Measurements from ENCODE around the gene ZMYM2.

Gene ZMYM2

DNA sequence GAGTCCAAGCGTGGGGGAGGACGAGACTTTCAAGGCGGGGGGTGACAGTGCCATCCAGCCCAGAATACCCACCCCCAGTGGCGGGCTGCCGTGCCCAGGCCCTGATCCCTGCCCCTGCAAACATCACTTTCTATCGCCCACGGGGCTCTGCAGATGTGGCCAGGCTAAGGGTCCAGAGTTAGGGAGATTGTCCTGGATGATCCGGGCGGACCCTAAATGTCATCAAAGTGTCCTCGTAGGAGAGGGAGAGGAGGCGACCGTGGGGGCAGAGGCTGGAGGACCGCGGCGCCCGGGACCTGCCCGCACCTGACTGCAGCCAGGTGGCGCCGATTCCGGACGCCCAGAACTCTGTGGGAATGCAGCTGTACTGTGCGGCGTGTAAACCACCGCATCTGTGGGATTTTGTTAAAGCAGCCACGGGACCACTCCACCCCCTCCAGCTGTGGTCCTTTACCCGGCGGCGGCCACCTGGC, 170.0 kb downstream of the ZMYM2 start:
- no peak overlapping the region for H3K27ac Mint-ChIP-seq
- no peaks in the 10 kb centered on the region for H3K9me3 Mint-ChIP-seq
- ATAC-seq (replicated peaks) (peak; percentile 7), DNase-seq (no peak)
- peaks cover 11 to 18% of the 10 kb centered on the region in 2 donors for H3K27me3 Mint-ChIP-seq
- peaks cover 0 to 3% of the 10 kb centered on the region in 2 donors for H3K4me1 Mint-ChIP-seq (ENCODE audit: low read depth in 2 of 2)
- H3K36me3 Mint-ChIP-seq (ENCODE audit: insufficient read depth), result no peaks in the 10 kb centered on the region
- peak overlapping the region; percentile 45 to 55 for H3K4me3 Mint-ChIP-seq

DNA sequence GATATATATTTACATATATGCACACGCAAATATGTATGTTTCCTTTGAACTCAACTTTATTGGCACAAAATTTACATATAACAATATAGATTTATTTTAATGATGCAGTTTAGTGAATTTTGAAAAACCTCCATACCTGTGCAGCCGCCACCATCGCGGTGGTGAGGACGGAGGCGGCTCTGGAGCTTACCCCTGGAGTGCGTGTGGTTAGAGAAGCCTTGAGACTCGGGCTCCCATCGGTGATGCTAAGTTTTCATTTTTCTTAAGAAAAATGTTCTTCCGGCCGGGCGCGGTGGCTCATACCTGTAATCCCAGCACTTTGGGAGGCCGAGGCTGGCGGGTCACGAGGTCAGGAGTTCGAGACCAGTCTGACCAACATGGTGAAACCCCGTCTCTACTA, 170.5 kb downstream of the ZMYM2 start:
- Mint-ChIP-seq H3K4me1 (ENCODE audit: low read depth in 2 of 2) (peaks cover 0 to 3% of the 10 kb centered on the region in 2 donors), H3K4me3 (peak overlapping the region; percentile 45 to 55), H3K36me3 (ENCODE audit: insufficient read depth) (no peaks in the 10 kb centered on the region), H3K27me3 (peaks cover 8 to 21% of the 10 kb centered on the region in 2 donors), H3K27ac (no peak overlapping the region), H3K9me3 (no peaks in the 10 kb centered on the region)
- ATAC-seq (replicated peaks) (no peak), DNase-seq (no peak)

DNA sequence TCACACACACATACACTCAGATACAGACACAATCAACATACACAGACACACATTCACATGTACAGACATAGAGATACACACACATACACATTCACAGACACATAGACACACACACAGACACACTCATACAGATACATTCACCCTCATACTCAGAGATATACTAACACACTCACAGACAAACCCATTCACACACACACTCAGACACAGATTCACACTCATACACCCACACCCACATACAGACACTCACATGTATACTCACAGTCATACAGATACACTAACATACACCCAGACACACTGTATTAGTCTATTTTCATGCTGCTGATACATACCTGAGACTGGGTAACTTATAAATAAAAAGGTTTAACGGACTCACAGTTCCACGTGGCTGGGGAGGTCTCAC, 171.5 kb downstream of the ZMYM2 start:
- no peak overlapping the region for H3K4me3 Mint-ChIP-seq
- no peak overlapping the region for H3K27ac Mint-ChIP-seq
- peaks cover 0 to 15% of the 10 kb centered on the region in 2 donors for H3K27me3 Mint-ChIP-seq
- H3K36me3 Mint-ChIP-seq (ENCODE audit: insufficient read depth), result no peaks in the 10 kb centered on the region
- peaks cover 0 to 3% of the 10 kb centered on the region in 2 donors for H3K4me1 Mint-ChIP-seq (ENCODE audit: low read depth in 2 of 2)
- no peak for ATAC-seq (replicated peaks)
- no peak for DNase-seq
- no peaks in the 10 kb centered on the region for H3K9me3 Mint-ChIP-seq

DNA sequence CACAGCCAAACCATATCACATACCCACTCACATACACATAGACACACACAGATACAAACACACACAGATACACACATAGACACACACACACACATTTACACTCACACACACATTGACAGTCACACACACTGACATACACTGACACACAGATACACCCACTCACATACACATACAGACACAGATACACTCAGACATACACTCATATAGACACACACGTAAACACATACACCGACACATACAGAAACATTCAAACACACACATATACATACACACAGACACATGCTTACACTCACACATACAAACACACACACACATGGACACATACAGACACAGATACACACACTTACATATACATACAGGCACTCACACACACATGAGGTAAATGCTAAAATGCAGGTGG, 172.1 kb downstream of the ZMYM2 start:
- H3K27ac Mint-ChIP-seq, result no peak overlapping the region
- ATAC-seq (replicated peaks) (no peak), DNase-seq (no peak)
- H3K4me1 Mint-ChIP-seq (ENCODE audit: low read depth in 2 of 2), result peaks cover 0 to 3% of the 10 kb centered on the region in 2 donors
- H3K27me3 Mint-ChIP-seq, result peaks cover 6 to 17% of the 10 kb centered on the region in 2 donors
- no peak overlapping the region for H3K4me3 Mint-ChIP-seq
- H3K36me3 Mint-ChIP-seq (ENCODE audit: insufficient read depth), result no peaks in the 10 kb centered on the region
- no peaks in the 10 kb centered on the region for H3K9me3 Mint-ChIP-seq

DNA sequence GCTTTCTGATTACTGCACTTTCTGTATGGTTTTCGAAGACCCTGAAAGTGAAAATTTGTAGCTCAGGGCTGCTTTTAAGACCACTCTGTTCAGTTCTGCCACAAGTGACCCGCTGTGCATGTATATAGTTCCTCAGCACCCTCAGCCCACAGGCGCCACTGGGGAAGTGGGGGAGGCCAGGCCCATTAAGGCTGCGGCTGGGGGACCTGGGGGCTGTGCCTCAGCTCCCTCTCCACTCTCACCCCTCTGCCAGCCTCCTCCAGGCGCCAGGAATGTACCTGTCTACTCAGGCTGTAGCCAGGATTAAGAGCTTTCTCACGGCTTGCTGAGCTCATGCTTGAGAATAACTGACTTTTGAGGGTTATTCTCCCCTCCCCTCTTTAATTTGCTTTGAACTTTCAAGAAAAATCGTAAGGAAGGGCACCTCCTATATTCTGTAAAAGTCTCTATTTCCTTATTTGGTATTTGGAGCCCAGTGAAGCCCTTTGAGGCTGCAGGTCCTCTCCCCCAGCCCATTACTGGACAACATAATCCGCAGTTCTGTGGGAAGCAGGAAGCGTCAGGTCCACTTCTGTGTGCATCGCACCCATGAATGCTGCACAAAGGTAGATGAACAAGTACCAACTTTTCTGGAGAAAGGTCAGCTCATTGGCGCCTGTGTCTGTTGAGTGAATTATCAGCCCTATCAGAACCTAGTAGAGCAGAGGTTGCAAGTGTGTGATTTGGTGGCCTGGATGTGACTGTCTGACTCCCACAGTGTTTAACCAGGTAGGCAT, 172.7 kb downstream of the ZMYM2 start:
- Mint-ChIP-seq H3K9me3 (no peaks in the 10 kb centered on the region), H3K4me1 (ENCODE audit: low read depth in 2 of 2) (peaks cover 0 to 3% of the 10 kb centered on the region in 2 donors), H3K27ac (no peak overlapping the region), H3K36me3 (ENCODE audit: insufficient read depth) (no peaks in the 10 kb centered on the region), H3K4me3 (no peak overlapping the region), H3K27me3 (peaks cover 6 to 16% of the 10 kb centered on the region in 2 donors)
- DNase-seq (no peak), ATAC-seq (replicated peaks) (no peak)

DNA sequence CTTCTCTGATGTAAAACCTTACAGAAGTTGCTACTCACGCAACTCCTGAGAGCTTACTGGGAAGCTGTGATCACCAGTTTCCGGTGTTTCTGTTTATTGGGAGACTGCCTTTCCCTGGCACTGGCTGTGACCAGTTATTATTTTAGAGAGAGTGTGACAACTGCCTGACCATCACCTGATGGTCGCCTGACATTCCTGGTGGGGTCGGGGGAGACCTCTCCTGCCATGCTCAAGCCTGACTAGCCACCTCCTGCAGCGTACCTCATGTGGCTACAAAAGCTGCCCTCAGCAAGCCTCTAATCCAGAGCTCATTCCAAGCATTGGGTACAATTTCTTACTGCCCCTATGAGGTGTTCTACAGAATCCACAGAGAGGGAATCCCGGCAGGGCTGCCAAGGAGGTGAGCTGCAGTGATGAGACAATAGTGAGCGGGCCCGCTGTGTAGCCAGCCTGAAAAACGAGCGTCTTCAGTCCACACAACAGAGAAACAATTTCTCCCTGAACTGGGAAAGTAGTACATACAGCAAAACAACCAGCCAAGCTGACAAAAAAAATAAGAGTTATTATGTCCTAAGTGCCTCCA, 173.6 kb downstream of the ZMYM2 start:
- no peak for ATAC-seq (replicated peaks)
- H3K27ac Mint-ChIP-seq, result no peak overlapping the region
- no peaks in the 10 kb centered on the region for H3K9me3 Mint-ChIP-seq

DNA sequence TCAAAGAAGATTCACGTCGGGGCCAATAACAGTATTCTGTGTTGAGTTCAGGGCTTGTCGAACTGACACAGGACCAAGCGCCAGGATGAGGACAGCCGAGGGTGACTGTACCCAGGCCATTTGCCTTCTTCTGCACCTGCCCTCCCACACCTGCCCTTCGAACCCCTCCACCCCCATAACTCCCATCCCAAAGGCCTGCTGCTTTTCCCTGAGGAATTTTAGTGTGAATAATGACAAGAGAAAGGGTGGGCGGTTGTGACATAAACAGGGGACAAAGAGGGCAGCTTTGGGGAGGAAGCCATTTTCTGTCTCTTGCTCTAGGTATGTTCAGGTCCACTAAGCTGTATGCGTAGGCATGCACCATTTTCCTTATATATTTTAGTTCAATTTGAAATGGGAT, 176.2 kb downstream of the ZMYM2 start:
- Mint-ChIP-seq H3K27ac (no peak overlapping the region), H3K27me3 (peaks cover 20 to 34% of the 10 kb centered on the region in 2 donors), H3K4me3 (no peak overlapping the region), H3K9me3 (no peaks in the 10 kb centered on the region), H3K4me1 (ENCODE audit: low read depth in 2 of 2) (no peaks in the 10 kb centered on the region), H3K36me3 (ENCODE audit: insufficient read depth) (no peaks in the 10 kb centered on the region)
- DNase-seq (no peak), ATAC-seq (replicated peaks) (no peak)

More for the DNA sequence above, 173.6 kb downstream of the ZMYM2 start:
- Mint-ChIP-seq H3K27me3 (peaks cover 6 to 21% of the 10 kb centered on the region in 2 donors), H3K4me1 (ENCODE audit: low read depth in 2 of 2) (peaks cover 0 to 3% of the 10 kb centered on the region in 2 donors), H3K4me3 (no peak overlapping the region), H3K36me3 (ENCODE audit: insufficient read depth) (no peaks in the 10 kb centered on the region)
- no peak for DNase-seq

DNA sequence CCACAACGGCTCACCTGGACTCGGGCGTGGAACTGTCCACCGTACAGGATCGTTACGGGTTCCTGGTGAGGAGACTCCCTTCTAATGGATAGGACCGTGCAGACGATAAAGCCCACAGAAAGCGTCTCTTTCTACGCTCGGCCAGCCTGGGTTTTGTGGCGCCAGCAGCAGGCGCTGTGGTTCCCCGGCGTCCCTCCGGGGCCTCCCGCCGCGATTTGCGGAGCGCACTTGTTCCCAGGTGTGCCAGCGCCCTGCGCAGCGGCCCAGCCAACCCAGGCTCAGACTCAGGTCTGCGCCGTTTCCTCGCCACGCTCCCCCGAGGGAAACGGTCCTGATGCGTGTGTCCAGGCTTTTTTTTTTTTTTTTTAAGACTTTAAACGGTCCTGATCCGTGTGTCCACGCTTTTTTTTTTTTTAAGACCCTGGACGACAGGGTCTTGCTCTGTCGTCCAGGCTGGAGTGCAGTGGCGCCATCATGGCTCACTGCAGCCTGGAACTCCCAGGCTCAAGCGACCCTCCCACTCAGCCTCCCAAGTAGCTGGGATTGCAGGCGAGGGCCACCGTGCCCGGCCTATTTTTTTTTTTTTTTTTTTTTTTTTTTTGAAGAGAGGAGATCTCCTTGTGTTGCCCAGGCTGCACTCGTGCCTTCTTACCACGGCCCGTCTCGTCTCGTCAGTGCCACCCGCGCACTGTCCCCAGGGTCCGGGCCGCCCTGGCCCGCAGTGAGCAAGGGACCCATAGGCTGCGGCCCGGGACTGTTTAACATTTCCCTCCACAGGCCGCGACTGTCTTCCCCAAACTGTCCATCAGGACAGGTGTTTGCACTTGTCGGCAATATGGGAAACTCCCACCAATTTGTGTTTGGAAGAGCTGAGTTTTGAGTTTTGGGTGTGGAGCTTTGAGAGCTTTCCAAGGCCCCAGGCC, 178.5 kb downstream of the ZMYM2 start:
- peak; percentile 37 for ATAC-seq (replicated peaks)
- H3K4me1 Mint-ChIP-seq (ENCODE audit: low read depth in 2 of 2), result no peaks in the 10 kb centered on the region
- H3K9me3 Mint-ChIP-seq, result no peaks in the 10 kb centered on the region
- H3K27ac Mint-ChIP-seq, result no peak overlapping the region
- H3K4me3 Mint-ChIP-seq, result no peak overlapping the region
- DNase-seq, result no peak
- no peaks in the 10 kb centered on the region for H3K36me3 Mint-ChIP-seq (ENCODE audit: insufficient read depth)
- peaks cover 33 to 44% of the 10 kb centered on the region in 2 donors for H3K27me3 Mint-ChIP-seq

DNA sequence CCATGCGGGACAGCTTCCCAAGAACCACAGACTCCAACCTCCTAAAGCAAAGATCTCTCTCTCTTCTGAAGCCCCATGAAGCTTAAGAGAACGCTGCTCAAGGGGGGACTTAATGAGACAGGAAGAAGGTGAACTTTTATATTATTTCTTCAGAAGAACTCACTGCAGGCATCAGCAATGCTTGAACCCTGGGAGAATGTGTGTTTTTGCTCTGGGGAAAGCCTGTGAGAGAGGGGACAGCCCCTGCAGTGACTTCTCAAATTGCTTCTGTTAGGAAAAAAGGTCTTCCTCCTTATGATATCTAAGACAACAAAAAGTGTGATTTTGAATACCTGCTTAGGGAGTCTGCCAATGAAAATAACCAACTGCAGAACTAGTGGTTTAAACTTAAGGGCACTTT, 179.3 kb downstream of the ZMYM2 start:
- Mint-ChIP-seq H3K27ac (no peak overlapping the region), H3K27me3 (peaks cover 38 to 45% of the 10 kb centered on the region in 2 donors), H3K4me3 (no peak overlapping the region), H3K4me1 (ENCODE audit: low read depth in 2 of 2) (no peaks in the 10 kb centered on the region), H3K36me3 (ENCODE audit: insufficient read depth) (no peaks in the 10 kb centered on the region), H3K9me3 (no peaks in the 10 kb centered on the region)
- DNase-seq (no peak), ATAC-seq (replicated peaks) (no peak)

DNA sequence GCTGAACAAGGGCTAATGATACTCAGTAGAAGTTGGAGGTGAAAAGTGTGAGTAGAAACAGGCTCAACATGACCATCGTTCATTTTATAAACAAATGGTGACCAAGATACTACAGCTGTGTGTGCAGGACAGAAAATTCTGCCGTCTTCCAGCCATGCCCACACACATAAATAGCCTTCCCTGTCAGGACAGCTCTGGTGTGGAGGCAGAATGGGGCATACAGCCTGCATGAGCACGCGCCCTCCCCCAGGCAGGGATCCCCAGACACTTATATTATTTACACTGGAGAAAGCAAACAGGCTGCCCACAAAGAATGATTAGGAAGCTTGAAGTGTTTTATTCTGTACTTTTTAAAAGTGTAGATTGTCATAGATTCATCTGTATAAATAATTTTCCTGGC, 182.0 kb downstream of the ZMYM2 start:
- no peak overlapping the region for H3K27ac Mint-ChIP-seq
- peaks cover 49 to 60% of the 10 kb centered on the region in 2 donors for H3K27me3 Mint-ChIP-seq
- H3K4me3 Mint-ChIP-seq, result no peak overlapping the region
- DNase-seq (no peak), ATAC-seq (replicated peaks) (no peak)
- H3K36me3 Mint-ChIP-seq (ENCODE audit: insufficient read depth), result no peaks in the 10 kb centered on the region
- H3K4me1 Mint-ChIP-seq (ENCODE audit: low read depth in 2 of 2), result peaks cover 0 to 2% of the 10 kb centered on the region in 2 donors
- H3K9me3 Mint-ChIP-seq, result no peaks in the 10 kb centered on the region
